Coronary artery (tissue), 2 donors: Measurements from ENCODE around the gene EPHA8.
A peak's percentile ranks its signal among the peaks of the same experiment; 100 is the strongest.

Experiments used
- DNase-seq: peaks from one replicate; pipeline ENCODE4 v3.0.0-alpha.2; 2017; ENCODE audit warnings: low spot score
- H3K27ac ChIP-seq, 2 donors: fragments of 200-600 bp; sonication (generic); one replicate each; pipeline ENCODE4 v1.5.1; 2016 to 2019
- H3K4me3 ChIP-seq: fragments of 200-600 bp; sonication (generic); 2 replicates; pipeline ENCODE4 v1.5.1; 2016; ENCODE audit warnings: mild to moderate bottlenecking, moderate library complexity
- CTCF ChIP-seq: fragments of 200-600 bp; sonication (generic); IDR thresholded peaks from one replicate; pipeline ENCODE4 v1.5.1; 2019; ENCODE audit warnings: antibody characterized with exemption

EPHA8 gene

GRCh38 chr1:22572818-22573217, 9.5 kb downstream of the EPHA8 start:
- DNase-seq, result no peak
- Histone ChIP-seq H3K4me3 (no peak overlapping the region), H3K27ac (no peak overlapping the region)
- no peak for TF ChIP-seq CTCF

GRCh38 chr1:22573237-22573636, 9.9 kb downstream of the EPHA8 start:
- Histone ChIP-seq H3K27ac (peak overlapping the region in 1 of 2 donors; percentile 56), H3K4me3 (no peak overlapping the region)
- TF ChIP-seq CTCF, result no peak
- no peak for DNase-seq

GRCh38 chr1:22575532-22576149, 12.4 kb downstream of the EPHA8 start:
- no peak for DNase-seq
- no peak overlapping the region for H3K27ac ChIP-seq
- no peak for TF ChIP-seq CTCF
- H3K4me3 ChIP-seq, result no peak overlapping the region

GRCh38 chr1:22576150-22576544, 12.9 kb downstream of the EPHA8 start:
- no peak for DNase-seq
- no peak overlapping the region for H3K4me3 ChIP-seq
- TF ChIP-seq CTCF, result no peak
- no peak overlapping the region for H3K27ac ChIP-seq

GRCh38 chr1:22576617-22577016, 13.3 kb downstream of the EPHA8 start:
- TF ChIP-seq CTCF, result no peak
- Histone ChIP-seq H3K27ac (no peak overlapping the region), H3K4me3 (no peak overlapping the region)
- no peak for DNase-seq

GRCh38 chr1:22578732-22579361, 15.6 kb downstream of the EPHA8 start:
- DNase-seq, result no peak
- H3K4me3 ChIP-seq, result no peak overlapping the region
- H3K27ac ChIP-seq, result no peak overlapping the region
- TF ChIP-seq CTCF, result no peak

GRCh38 chr1:22579541-22580155, 16.4 kb downstream of the EPHA8 start:
- no peak overlapping the region for H3K4me3 ChIP-seq
- no peak overlapping the region for H3K27ac ChIP-seq
- DNase-seq, result no peak
- TF ChIP-seq CTCF, result no peak
